Measurements from ENCODE around the gene CDK3. TPM values are rescaled to one million over a fixed set of nuclear protein-coding genes. Genes with fewer than 3 reads are reported as not detected.

CDK3 gene
- total and polyA plus RNA-seq, 3 experiments from 2014 or later, result 5.0 to 5.5 TPM; not detected in 1

GRCh38 chr17:76049836-76050537 lies 49.3 kb downstream of the CDK3 start:
- no peak for DNase-seq
- no peak overlapping the region for H3K27ac ChIP-seq (ENCODE audit: low read depth, low read length)
- H3K9me3 Mint-ChIP-seq, result no peaks in the 10 kb centered on the region
- peaks cover 7 to 33% (median 23%) of the 10 kb centered on the region in 3 donors for H3K4me1 Mint-ChIP-seq
- no peak overlapping the region for H3K4me3 ChIP-seq (ENCODE audit: low read length)
- POLR2A ChIA-PET, result no interaction called here
- H3K27me3 Mint-ChIP-seq, result no peaks in the 10 kb centered on the region
- H3K36me3 ChIP-seq (ENCODE audit: insufficient read depth, low read length), result peaks cover 63% of the 10 kb centered on the region
- peaks cover 19 to 86% (median 25%) of the 10 kb centered on the region in 3 donors for H3K36me3 Mint-ChIP-seq
- peak overlapping the region in 3 of 8 donors; percentile 42 to 80 (median 46) for H3K27ac Mint-ChIP-seq
- CTCF ChIA-PET, result interaction anchor here (1.1 to 1.4 kb wide), 3 partner anchors 14 to 58 kb away, joined by 3 to 6 read pairs (median 4); no protein-coding TSS in a partner anchor
- no peaks in the 10 kb centered on the region for H3K4me1 ChIP-seq (ENCODE audit: insufficient read depth, low read length)
- no peaks in the 10 kb centered on the region for H3K9me3 ChIP-seq (ENCODE audit: low read length)
- no peak overlapping the region for H3K4me3 Mint-ChIP-seq
- H3K27me3 ChIP-seq (ENCODE audit: insufficient read depth, low read length, poor library complexity, severe bottlenecking), result no peaks in the 10 kb centered on the region

- Mint-ChIP-seq H3K36me3 (peaks cover 14 to 83% (median 21%) of the 10 kb centered on the region in 3 donors), H3K27ac (peak overlapping the region in 3 of 8 donors; percentile 14 to 87 (median 42)), H3K4me1 (peaks cover 7 to 33% (median 23%) of the 10 kb centered on the region in 3 donors), H3K9me3 (no peaks in the 10 kb centered on the region), H3K4me3 (no peak overlapping the region), H3K27me3 (no peaks in the 10 kb centered on the region)
- ChIA-PET POLR2A (no interaction called here), CTCF (interaction anchor here (1.1 to 1.4 kb wide), 2 partner anchors 37 to 57 kb away, joined by 3 to 4 read pairs; no protein-coding TSS in a partner anchor)
- H3K4me1 ChIP-seq (ENCODE audit: insufficient read depth, low read length), result no peaks in the 10 kb centered on the region
- no peaks in the 10 kb centered on the region for H3K27me3 ChIP-seq (ENCODE audit: insufficient read depth, low read length, poor library complexity, severe bottlenecking)
- peaks cover 55% of the 10 kb centered on the region for H3K36me3 ChIP-seq (ENCODE audit: insufficient read depth, low read length)
- no peak overlapping the region for H3K4me3 ChIP-seq (ENCODE audit: low read length)
- DNase-seq, result no peak
- no peaks in the 10 kb centered on the region for H3K9me3 ChIP-seq (ENCODE audit: low read length)
- no peak overlapping the region for H3K27ac ChIP-seq (ENCODE audit: low read depth, low read length)
Observed at GRCh38 chr17:76050538-76051467, 50.1 kb downstream of the CDK3 start.

GRCh38 chr17:76051561-76051960 lies 50.9 kb downstream of the CDK3 start:
- H3K27ac Mint-ChIP-seq, result peak overlapping the region in 1 of 8 donors; percentile 4
- H3K36me3 Mint-ChIP-seq, result peaks cover 16 to 83% (median 25%) of the 10 kb centered on the region in 3 donors
- POLR2A ChIA-PET, result no interaction called here
- no peak for DNase-seq
- H3K27me3 Mint-ChIP-seq, result no peaks in the 10 kb centered on the region
- no peak overlapping the region for H3K4me3 ChIP-seq (ENCODE audit: low read length)
- no peaks in the 10 kb centered on the region for H3K9me3 ChIP-seq (ENCODE audit: low read length)
- H3K4me1 ChIP-seq (ENCODE audit: insufficient read depth, low read length), result no peaks in the 10 kb centered on the region
- H3K4me3 Mint-ChIP-seq, result no peak overlapping the region
- no peaks in the 10 kb centered on the region for H3K9me3 Mint-ChIP-seq
- no peak overlapping the region for H3K27ac ChIP-seq (ENCODE audit: low read depth, low read length)
- no peaks in the 10 kb centered on the region for H3K27me3 ChIP-seq (ENCODE audit: insufficient read depth, low read length, poor library complexity, severe bottlenecking)
- peaks cover 7 to 33% (median 23%) of the 10 kb centered on the region in 3 donors for H3K4me1 Mint-ChIP-seq
- CTCF ChIA-PET, result interaction anchor here (1.4 kb wide), 1 partner anchor 57 kb away, joined by 4 read pairs; no protein-coding TSS in a partner anchor
- peaks cover 56% of the 10 kb centered on the region for H3K36me3 ChIP-seq (ENCODE audit: insufficient read depth, low read length)

GRCh38 chr17:76053246-76054111 lies 52.8 kb downstream of the CDK3 start:
- no peak overlapping the region for H3K27ac ChIP-seq (ENCODE audit: low read depth, low read length)
- no peaks in the 10 kb centered on the region for H3K9me3 Mint-ChIP-seq
- H3K36me3 Mint-ChIP-seq, result peaks cover 14 to 84% (median 26%) of the 10 kb centered on the region in 3 donors
- DNase-seq, result no peak
- H3K27me3 Mint-ChIP-seq, result no peaks in the 10 kb centered on the region
- H3K9me3 ChIP-seq (ENCODE audit: low read length), result no peaks in the 10 kb centered on the region
- H3K4me3 Mint-ChIP-seq, result no peak overlapping the region
- no peaks in the 10 kb centered on the region for H3K27me3 ChIP-seq (ENCODE audit: insufficient read depth, low read length, poor library complexity, severe bottlenecking)
- peaks cover 5 to 26% (median 23%) of the 10 kb centered on the region in 3 donors for H3K4me1 Mint-ChIP-seq
- peaks cover 60% of the 10 kb centered on the region for H3K36me3 ChIP-seq (ENCODE audit: insufficient read depth, low read length)
- ChIA-PET CTCF (interaction anchor here (1.4 to 2.1 kb wide), 2 partner anchors 40 to 355 kb away, joined by 3 to 9 read pairs; no protein-coding TSS in a partner anchor), POLR2A (interaction anchor here (1.0 kb wide), 1 partner anchor 10 kb away, joined by 8 read pairs; no protein-coding TSS in a partner anchor)
- no peaks in the 10 kb centered on the region for H3K4me1 ChIP-seq (ENCODE audit: insufficient read depth, low read length)
- no peak overlapping the region for H3K27ac Mint-ChIP-seq
- H3K4me3 ChIP-seq (ENCODE audit: low read length), result no peak overlapping the region

- no peaks in the 10 kb centered on the region for H3K4me1 ChIP-seq (ENCODE audit: insufficient read depth, low read length)
- no peak overlapping the region for H3K27ac ChIP-seq (ENCODE audit: low read depth, low read length)
- no peaks in the 10 kb centered on the region for H3K9me3 Mint-ChIP-seq
- ChIA-PET POLR2A (interaction anchor here (1.0 kb wide), 1 partner anchor 9 kb away, joined by 8 read pairs; no protein-coding TSS in a partner anchor), CTCF (interaction anchor here (1.4 to 2.1 kb wide), 2 partner anchors 40 to 354 kb away, joined by 3 to 9 read pairs; no protein-coding TSS in a partner anchor)
- H3K36me3 Mint-ChIP-seq, result peaks cover 11 to 84% (median 31%) of the 10 kb centered on the region in 3 donors
- DNase-seq, result no peak
- H3K36me3 ChIP-seq (ENCODE audit: insufficient read depth, low read length), result peaks cover 59% of the 10 kb centered on the region
- no peak overlapping the region for H3K4me3 Mint-ChIP-seq
- no peaks in the 10 kb centered on the region for H3K27me3 Mint-ChIP-seq
- peaks cover 4 to 20% (median 18%) of the 10 kb centered on the region in 3 donors for H3K4me1 Mint-ChIP-seq
- no peaks in the 10 kb centered on the region for H3K9me3 ChIP-seq (ENCODE audit: low read length)
- peak overlapping the region in 1 of 8 donors; percentile 14 for H3K27ac Mint-ChIP-seq
- no peaks in the 10 kb centered on the region for H3K27me3 ChIP-seq (ENCODE audit: insufficient read depth, low read length, poor library complexity, severe bottlenecking)
- no peak overlapping the region for H3K4me3 ChIP-seq (ENCODE audit: low read length)
Observed at GRCh38 chr17:76054112-76054476, 53.4 kb downstream of the CDK3 start.

Other genes with a start within 250 kb of the CDK3 start
- gene GALK1, start 235.7 kb upstream of the CDK3 start, total RNA-seq, result 10 to 100 TPM; 33.2 to 39.7 TPM
- 19.7 TPM for gene GALK1, start 235.7 kb upstream of the CDK3 start, polyA plus RNA-seq
- gene UNK, start 216.0 kb upstream of the CDK3 start, total RNA-seq, result 10 to 100 TPM; 24.4 to 29.3 TPM
- 32.8 TPM for gene UNK, start 216.0 kb upstream of the CDK3 start, polyA plus RNA-seq
- 100 to 1,000 TPM; 143 to 154 TPM for gene UNC13D, start 156.5 kb upstream of the CDK3 start, total RNA-seq
- 90.3 TPM for gene UNC13D, start 156.5 kb upstream of the CDK3 start, polyA plus RNA-seq
- gene WBP2, start 145.5 kb upstream of the CDK3 start, total RNA-seq, result 10 to 100 TPM; 47.5 to 53.2 TPM
- 129 TPM for gene WBP2, start 145.5 kb upstream of the CDK3 start, polyA plus RNA-seq
- gene TRIM47, start 122.3 kb upstream of the CDK3 start, total RNA-seq, result 10 to 100 TPM; 12.6 to 14.1 TPM
- gene TRIM47, start 122.3 kb upstream of the CDK3 start, polyA plus RNA-seq, result 17.6 TPM
- gene TRIM65, start 103.9 kb upstream of the CDK3 start, total RNA-seq, result 10 to 100 TPM; 34.9 to 35.4 TPM
- 28.1 TPM for gene TRIM65, start 103.9 kb upstream of the CDK3 start, polyA plus RNA-seq
- gene MRPL38, start 96.0 kb upstream of the CDK3 start, total RNA-seq, result 100 to 1,000 TPM; 171 to 180 TPM
- gene MRPL38, start 96.0 kb upstream of the CDK3 start, polyA plus RNA-seq, result 73.1 TPM
- gene FBF1, start 59.8 kb upstream of the CDK3 start, total RNA-seq, result 10 to 100 TPM; 22.6 to 23.8 TPM
- gene FBF1, start 59.8 kb upstream of the CDK3 start, polyA plus RNA-seq, result 5.7 TPM
- 10 to 100 TPM; 35.1 to 36.1 TPM for gene ACOX1, start 21.7 kb upstream of the CDK3 start, total RNA-seq
- gene ACOX1, start 21.7 kb upstream of the CDK3 start, polyA plus RNA-seq, result 15.8 TPM
- 10 to 100 TPM; 15.9 to 17.3 TPM for gene TEN1, start 21.6 kb upstream of the CDK3 start, total RNA-seq
- gene TEN1, start 21.6 kb upstream of the CDK3 start, polyA plus RNA-seq, result 21.0 TPM
- under 1 TPM; 0.07 to 0.11 TPM for gene EVPL, start 26.5 kb downstream of the CDK3 start, total RNA-seq
- not detected for gene EVPL, start 26.5 kb downstream of the CDK3 start, polyA plus RNA-seq
- gene SRP68, start 71.7 kb downstream of the CDK3 start, total RNA-seq, result 100 to 1,000 TPM; 120 to 123 TPM
- gene SRP68, start 71.7 kb downstream of the CDK3 start, polyA plus RNA-seq, result 80.4 TPM
- 1 to 10 TPM; 2.7 to 3.1 TPM for gene GALR2, start 73.9 kb downstream of the CDK3 start, total RNA-seq
- not detected for gene GALR2, start 73.9 kb downstream of the CDK3 start, polyA plus RNA-seq
- gene ZACN, start 78.3 kb downstream of the CDK3 start, total RNA-seq, result 1 to 10 TPM; 2.8 to 3.0 TPM
- 4.1 TPM for gene ZACN, start 78.3 kb downstream of the CDK3 start, polyA plus RNA-seq
- 100 to 1,000 TPM; 105 to 109 TPM for gene EXOC7, start 102.9 kb downstream of the CDK3 start, total RNA-seq
- gene EXOC7, start 102.9 kb downstream of the CDK3 start, polyA plus RNA-seq, result 69.3 TPM
- under 1 TPM; 0.64 to 0.94 TPM for gene FOXJ1, start 140.4 kb downstream of the CDK3 start, total RNA-seq
- gene FOXJ1, start 140.4 kb downstream of the CDK3 start, polyA plus RNA-seq, result 0.68 TPM
- 10 to 100 TPM; 13.9 TPM for gene RNF157, start 239.6 kb downstream of the CDK3 start, total RNA-seq
- gene RNF157, start 239.6 kb downstream of the CDK3 start, polyA plus RNA-seq, result 10.7 TPM